Urothelium cell line (cell line): ENCODE data around the gene ZNF669.

Source experiments
- DNase-seq: peaks from one replicate; pipeline ENCODE4 v3.0.0; 2011; ENCODE audit warnings: low spot score, mixed read lengths
- FAIRE-seq: peaks from 2 replicates; lab custom pipeline; 2011; peaks lifted over from hg19 to GRCh38; lab: Jason Lieb, UNC

The ZNF669 gene

DNA sequence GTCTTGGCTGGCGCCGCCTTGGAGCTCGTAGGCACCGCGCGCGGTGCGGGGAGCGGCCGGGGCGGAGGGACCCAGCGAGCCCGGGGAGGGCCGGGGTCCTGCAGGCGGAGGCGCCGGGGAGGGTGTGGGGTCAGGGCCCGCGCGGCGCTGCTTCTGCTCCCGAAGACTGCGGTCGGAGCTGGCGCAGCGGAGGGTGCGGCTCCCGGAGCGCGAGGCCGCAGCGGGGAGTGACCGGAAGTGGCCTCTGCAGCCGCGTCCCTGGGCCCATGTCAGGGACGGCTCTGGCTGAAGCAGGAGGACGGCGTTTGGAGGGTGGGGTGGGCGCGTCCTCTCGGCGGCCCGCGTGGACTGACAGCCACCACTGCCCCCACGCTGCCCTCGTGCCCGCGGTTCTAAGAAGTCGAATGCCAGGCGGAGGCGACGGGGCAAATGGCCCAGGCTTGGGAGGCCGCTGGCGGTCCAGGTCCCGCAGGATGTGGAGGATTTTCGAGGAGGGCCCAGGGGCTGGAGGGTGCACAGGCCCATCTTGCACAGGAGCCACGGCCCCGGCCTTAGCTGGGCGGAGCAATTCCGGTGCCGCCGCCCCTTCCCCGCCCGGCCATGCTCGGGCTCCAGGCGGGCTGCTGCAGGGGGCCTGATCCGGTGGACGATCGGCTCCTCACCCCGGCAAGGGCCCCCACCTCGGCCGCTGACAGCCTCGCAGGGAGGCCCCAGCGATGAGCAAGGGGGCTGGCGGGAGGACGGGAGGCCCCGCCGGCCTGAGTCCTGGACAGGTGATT lies 7.7 kb upstream of the ZNF669 start:
- FAIRE-seq (no peak), DNase-seq (no peak)

DNA sequence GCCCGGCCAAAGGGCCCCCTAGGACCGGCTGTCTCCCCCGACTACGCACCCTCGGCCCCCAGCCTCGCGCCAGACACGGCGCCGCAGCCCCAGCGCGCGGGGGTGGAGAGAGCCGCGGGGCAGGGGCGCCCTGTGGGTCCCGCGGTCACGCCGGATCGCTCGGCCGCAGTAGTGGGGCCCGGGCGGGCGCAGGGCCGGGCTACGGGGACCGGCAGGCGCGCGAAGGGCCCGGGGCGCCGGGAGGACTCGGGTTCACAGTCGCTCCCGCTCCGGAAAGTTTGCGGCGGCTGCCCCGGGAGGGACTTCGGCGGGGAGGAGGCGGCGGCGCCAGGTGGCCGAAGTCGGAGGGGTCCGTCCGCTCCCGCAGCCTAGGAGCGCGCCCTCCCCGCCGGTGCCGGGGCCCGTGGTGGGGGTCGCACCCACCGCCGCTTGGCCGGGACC lies 7.1 kb upstream of the ZNF669 start:
- no peak for FAIRE-seq
- DNase-seq: no peak

DNA sequence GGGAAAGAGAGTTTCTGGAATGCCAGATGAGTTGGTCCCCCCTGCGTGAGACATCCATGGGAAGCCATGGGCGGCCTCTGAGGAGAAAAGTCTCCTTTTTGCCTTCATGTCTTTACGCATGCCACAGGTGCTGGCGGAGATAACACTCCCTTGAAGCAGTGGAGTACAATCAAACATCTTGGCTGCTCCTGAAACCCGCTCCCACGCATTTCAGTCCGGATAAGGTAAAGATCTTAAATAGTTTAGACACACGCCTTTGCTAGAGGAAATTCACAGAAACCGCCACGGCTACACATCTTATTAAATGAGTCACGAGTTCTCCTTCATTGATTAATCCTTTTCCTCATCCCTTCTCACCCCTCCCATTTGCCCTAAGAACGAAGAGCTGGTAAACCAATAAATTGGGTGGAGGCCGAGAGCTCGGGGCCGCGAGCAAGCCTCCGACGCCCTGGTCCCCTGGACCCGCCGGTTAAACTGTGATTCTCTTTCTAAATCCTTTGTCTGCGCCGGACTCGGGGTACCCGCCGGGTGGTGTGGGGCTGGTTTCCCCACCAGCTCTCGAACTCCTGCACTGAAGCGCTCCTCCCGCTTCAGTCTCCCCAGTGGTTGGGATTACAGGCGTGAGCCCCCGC lies 6.6 kb upstream of the ZNF669 start:
- DNase-seq: no peak
- no peak for FAIRE-seq

DNA sequence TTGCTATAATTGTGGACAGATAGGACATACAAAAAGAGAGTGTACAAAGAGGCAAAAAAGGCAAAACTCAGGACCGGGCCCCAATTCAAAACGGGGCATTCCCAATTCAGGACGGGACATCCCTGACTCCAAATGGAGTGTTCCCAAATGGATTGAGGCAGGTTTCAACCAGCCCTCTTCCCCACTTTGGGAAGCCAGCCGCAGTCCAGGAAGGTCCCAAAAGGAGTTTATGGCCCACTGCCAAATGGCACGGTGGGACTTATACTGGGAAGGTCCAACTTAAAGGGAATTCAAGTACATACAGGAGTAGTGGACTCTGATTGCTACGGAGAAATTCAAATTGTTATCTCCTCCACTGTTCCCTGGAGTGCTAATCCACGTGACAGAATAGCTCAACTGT lies 3.5 kb upstream of the ZNF669 start:
- DNase-seq: no peak
- FAIRE-seq: no peak

DNA sequence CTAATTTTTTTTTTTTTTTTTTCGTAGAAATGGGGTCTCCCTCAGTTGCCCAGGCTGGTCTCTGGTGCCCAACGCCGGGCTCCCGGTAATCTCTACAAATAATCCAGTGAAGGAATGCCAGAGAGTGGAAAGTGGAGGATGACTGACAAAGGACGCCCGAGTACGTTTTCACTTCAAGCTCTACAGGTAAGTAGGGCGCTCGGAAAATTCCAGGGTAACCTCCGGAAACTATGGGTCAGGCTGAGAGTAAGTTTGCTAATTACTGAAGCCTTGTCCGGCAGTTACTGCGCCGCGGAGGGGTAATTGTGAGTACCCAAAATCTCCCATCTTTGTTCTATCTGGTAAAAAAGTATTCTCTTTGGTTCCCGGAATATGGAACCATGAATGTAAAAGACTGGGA lies 1.8 kb upstream of the ZNF669 start:
- FAIRE-seq: no peak
- no peak for DNase-seq

DNA sequence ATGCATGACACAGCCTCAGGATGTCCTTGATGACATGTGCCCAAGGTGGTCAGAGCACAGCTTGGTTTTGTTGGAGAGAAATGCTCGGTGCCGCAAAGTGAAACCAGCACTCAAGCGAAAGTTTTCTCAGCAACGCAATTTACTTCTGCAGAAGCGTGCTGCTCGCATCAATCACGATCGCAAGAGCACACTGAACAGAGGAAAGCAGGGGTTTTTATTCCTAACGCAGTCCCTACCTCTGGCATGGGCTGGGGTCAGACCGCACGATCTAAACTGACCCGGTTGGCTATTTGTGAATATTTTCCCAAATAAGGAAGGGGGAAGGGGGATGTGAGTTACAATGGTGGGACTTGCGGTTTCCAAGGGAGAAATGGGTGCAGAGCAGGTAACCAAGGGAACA lies 809 bp upstream of the ZNF669 start:
- DNase-seq (no peak), FAIRE-seq (no peak)

DNA sequence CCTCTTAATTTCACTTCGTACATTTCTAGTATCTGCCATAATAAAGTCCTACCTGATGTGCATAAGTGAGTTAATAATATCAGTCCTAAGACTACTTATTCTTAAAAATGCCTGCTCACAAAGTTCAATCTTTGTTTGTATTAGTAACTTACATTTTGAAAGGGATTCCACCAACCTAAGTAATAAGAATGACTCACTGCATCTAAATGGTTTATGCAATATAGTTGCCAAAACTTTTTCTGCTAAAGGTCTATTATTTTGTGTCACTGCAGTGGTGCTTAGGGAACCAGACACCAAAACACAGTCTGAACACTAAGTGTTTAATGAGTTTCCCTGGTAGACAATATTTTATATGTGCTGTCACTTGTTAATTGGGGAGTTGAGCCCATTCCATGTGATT lies 1.8 kb downstream of the ZNF669 start:
- FAIRE-seq (no peak), DNase-seq (no peak)

DNA sequence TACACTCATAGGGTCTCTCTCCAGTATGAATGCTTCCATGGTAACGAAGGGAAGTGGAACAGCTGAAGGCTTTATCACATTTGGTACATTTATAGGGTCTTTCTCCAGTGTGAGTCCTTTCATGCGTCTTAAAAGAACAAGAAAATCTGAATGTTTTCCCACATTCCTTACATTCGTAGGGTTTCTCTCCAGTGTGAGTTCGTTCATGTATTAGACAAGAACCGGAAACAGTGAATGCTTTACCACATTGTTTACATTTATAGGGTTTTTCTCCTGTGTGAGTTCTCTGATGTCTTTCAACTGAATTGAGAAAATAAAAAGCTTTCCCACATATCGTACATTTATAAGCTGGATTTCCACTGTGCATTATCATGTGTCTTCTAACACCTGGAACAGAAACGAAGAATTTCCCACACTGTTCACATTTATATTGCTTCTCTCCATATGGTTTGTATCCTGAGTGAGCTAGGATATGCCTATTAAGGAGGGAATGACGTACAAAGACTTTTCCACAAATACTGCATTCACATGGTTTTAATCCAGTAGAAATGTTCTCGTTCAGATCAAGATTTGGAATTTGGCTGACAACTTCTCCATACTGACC lies 3.4 kb downstream of the ZNF669 start:
- DNase-seq (no peak), FAIRE-seq (no peak)

DNA sequence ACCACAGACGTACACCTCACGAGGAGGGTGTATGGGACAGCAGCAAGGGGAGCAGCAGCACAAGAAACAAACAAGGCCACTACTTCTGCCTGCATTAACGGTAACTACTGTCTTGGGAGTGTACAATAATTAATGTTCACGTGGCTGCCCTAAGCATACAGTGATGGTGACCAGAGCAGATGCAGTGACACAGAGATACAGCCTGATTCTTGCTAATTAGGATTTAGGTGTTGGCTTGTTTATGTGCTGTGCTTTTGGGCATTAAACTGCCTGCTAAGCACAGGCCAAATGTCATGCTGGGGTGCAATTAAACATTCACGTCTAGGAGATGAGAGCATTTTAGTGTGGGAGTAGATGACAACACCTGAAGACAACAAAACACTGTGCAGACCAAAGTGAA lies 7.2 kb downstream of the ZNF669 start:
- no peak for FAIRE-seq
- DNase-seq: no peak

DNA sequence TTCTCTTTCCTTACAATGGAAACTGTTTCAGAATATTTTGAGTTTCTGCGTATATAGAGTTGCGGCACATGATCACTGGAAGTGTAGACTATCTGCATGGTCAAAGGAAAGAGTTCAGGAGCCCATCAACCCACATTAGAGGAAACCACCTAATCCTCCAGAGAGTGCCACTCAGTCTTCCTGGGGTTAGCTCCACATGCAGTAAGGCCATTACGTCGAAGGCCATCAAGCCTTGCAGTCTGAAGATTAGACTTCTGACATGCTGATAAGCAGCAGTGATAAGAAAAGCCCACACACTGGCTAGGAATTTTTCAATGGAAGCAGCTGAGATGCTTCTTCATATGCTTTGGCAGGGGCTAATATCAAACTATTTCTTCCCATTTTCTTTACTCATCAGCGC lies 7.6 kb downstream of the ZNF669 start:
- FAIRE-seq: no peak
- DNase-seq: no peak

DNA sequence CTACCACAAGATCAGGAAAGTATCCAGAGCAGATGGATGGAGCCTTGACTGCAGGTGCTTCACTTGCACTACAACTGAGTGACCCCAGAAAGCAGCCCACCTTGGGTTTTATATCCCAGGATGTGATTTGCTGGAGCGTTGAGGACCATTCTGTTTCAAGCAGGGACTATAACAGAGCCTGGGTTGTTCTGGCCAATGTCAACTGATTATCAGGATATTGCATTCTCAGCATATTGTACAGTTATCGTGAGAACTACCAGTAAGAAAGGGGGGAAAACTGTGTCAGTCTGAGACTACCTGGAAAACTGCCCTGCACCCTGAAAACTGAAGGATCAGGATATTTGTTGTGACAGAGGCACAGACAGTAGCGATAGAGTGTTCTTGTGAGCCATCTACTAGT lies 8.0 kb downstream of the ZNF669 start:
- no peak for DNase-seq
- no peak for FAIRE-seq

DNA sequence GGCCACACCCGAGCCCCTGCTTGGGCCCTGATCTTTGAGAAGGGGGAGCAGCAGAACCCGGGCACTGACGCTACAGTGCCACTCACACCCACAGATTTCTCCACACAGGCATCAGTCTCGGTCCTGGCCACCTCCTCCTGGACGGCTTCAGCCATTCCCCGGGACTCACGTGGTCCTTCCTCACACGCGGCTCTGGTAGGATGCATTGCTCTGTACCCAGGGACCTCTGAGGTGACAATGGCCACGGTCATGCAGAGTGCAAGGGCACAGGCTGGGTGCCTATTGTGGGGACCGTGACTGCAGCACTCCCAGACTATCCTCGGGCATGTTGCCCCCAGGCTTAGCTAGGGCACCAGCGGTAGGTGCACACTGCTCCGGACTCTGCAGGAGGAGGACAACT lies 13.7 kb downstream of the ZNF669 start:
- FAIRE-seq (no peak), DNase-seq (no peak)

DNA sequence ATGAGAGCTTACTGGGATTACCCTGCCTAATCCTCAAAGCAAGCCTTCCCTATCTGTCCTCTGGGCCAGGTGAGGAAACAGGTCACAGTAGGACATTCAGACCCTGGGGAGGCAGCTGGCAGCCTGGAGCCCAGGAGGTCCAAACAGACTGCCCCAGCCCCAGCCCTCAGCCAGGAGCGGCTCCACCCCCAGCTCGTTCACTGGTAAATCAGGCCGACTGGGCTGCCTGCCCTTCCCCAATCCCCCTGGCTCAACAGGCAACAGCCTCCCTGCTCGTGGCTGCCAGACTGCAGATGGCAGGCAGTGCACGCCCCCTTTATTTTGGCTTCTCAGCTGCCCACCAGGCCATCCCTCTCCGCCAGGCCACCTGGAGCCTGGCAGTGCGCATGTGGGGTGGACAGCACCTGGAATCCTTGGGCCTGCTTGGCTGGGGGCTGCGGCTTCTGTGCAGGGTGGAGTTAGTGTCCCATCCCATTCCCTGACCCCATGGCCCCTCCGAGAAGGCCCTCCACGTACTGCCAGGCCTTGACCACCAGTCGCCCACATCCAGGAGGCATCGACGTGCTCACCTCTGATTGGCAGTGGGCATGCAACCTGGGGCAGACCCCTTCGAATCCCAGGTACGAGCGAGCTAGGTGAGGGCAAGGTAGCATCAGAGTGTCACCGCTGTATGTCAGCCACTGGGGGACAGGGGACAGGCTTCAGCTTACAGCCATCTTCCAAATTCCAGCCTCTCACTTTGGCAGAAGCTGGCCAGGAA lies 14.4 kb downstream of the ZNF669 start:
- no peak for DNase-seq
- no peak for FAIRE-seq

DNA sequence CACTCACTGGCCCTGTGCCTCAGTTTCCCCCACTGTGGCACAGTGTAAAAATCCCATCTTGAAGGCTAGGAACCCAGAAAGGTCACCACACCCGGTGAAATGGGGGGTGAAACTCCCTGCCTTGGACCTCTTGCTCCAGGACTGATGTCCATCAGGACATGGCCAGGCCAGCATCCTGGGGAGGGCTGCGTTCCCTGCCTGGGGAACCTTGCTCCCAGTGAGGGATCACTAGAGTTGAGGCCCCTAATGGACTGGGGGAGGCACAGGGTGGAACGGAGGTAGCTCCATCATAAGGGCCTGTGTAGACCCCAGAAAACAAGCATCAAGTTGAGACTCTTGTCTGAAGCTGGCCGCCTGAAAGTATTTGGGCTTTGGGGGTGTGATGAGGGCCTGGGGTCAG lies 15.2 kb downstream of the ZNF669 start:
- no peak for FAIRE-seq

DNA sequence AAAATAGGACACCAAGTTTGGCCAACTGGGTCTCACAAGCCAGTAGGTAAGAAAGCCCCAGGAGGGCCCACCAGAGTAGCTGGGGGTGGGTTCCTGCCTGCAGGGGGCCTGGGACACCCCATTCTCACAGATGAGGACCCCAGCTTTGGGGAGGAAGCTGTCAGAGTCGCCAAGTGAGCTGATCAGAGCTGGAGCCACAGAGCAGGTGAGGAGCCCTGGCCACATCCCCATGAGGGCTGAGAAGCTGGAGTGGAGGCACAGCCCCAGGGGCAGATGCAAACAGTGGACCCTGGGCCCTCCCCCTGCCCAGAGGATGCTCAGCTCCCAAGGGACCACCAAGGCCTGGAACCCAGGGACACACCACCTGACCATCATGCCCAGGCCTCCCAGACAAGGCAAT lies 16.9 kb downstream of the ZNF669 start:
- FAIRE-seq: no peak
- DNase-seq: no peak

More for the DNA sequence above, 15.2 kb downstream of the ZNF669 start:
- DNase-seq: no peak

DNA sequence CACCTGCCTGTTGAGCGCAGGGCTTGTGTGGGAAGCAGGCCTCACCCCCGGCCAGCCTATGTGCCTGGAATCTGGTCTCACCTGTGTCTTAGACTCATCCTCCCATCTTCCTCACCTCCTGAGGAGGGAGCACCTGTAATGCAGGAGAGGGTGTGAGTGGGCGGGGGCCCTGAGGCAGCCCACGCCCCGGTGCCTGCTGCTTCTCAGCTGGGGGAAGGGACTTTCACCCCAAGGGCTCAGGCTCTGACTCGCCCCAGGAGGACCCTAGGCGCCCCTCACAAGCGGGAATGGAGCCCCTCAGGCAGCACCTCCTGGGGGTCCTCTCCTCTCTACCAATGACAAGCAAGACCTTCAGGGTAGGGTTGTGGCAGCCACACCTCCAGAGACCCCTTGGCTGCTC lies 18.8 kb downstream of the ZNF669 start:
- FAIRE-seq: no peak
- no peak for DNase-seq

DNA sequence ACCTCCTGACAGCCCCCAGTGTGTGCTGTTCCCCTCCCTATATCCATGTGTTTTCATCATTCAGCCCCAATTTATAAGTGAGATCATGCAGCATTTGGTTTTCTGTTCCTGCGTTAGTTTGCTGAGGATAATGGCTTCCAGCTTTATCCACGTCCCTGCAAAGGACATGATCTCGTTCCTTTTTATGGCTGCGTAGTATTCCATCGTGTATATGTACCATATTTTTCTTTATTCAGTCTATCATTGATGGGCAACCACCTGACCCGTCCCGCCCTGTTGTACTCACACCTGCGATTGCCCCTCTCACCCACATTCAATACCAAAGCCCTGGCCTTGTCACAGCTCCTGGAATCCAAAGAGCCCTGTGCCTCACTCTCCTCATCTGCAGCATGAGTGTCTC lies 19.4 kb downstream of the ZNF669 start:
- FAIRE-seq: no peak
- no peak for DNase-seq

DNA sequence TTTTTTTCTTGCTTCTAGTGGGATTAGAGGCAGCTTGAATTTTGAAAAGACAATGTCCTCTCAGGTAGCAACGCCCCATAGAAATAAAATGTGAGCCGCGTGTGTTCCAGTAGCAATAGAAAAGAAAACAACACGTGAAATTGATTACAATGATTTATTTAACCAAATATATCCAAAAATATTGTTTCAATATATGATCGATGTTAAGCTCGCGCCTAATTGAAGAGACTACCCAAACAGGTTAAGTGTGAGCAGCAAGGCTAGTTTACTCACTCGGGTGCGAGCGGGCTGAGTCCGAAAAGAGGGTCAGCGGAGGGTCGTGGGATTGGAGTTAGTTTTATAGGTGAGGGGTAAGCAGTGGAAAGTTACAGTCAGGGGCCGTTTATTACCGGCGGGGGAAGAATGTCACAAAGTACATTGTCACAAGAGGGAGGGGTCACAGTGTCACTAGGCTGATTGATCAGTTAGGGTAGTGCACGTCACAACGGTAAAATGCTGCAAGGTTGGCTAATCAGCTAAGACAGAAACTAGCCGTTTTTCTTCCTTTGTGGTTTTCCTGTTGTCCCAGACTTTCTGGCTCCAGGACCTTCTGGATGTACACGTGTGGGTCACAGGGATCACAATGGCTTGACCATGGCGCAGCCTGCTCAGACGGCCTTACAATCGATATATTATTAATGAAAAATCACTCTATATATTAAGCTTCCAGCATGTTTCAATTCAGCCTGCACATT lies 24.8 kb downstream of the ZNF669 start:
- no peak for FAIRE-seq
- no peak for DNase-seq

DNA sequence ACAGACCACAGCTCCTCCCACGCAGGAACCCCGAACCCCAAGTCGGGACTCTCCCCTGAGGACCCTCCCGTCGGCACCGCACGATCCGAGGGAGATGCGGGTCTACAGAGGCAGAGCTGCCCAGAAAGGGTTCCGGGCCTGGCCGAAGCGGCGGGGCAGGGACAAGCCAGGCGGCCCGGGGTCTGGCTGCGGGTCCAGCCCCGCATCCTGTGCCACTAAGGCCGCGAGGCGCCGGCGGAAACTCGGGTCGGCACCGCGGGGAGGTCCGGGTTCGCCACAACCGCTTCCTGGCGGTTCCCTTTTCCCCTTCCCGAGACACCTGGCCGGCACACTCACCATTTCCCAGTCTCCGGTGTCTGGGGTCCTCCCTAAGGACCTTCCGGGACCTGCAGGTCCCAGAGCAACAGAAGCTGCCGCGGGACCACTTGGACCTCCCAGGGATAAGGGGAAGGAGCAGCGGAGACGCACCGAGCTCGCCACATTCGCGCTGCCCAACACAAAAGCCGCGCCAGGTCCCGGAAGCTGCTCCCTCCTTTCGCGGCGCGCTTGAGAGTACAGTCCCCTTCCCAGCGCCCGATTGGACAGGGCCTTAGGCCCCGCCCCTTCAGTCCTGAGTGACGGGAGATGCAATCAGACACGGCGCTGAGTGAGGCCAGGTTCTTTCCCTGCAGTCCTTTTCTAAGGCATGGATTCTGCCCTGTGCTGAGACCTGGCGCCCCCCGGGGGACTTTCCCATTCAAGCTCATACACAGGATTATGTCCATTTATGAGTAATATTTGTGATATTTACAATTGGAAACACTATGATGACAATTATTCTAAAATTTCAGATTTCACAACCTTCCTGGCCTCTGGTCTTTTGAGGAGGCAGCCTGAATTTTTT lies 25.7 kb downstream of the ZNF669 start, which contains the start of gene ZNF670:
Gene ZNF670 (minus strand): TSS at position 554 of the 883 bp plus-strand sequence. CDS start 215 bp downstream, at position 339.
- peak; percentile 96 for DNase-seq
- no peak for FAIRE-seq

DNA sequence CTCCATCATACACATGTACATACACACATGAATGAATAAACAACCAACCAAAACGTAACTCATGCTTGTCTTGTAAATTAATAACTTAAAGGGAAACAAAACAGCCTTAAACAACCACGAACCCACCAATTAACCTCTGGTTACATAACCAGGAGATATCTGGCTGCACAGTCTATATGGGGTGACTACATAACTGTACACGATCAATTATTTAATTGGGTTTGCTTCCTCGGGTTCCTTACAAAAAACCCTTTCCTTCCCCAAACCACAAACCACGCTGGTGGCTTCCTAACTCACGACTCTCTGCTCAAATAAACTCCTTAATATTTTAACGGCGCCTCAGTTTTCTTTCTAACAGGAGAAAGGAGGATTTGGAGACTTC lies 26.3 kb downstream of the ZNF669 start:
- FAIRE-seq (no peak), DNase-seq (peak; percentile 5)
